Sigmoid colon (tissue), 7 donors: ENCODE results near the gene NLRC5. TPM values are rescaled to one million over a fixed set of nuclear protein-coding genes. Genes with fewer than 3 reads are reported as not detected.
"Not testable (repeated sequence)": the region's sequence is repeated elsewhere in the genome, so short reads cannot be mapped to it uniquely, and the experiment has no call there.

Source experiments
- DNase-seq: peaks from one replicate; pipeline ENCODE4 v3.0.0-alpha.2; 2019
- H3K27ac ChIP-seq, 4 donors: fragments of 200-600 bp; sonication (generic); one replicate each; pipeline ENCODE4 v1.5.1; 2016 to 2019; ENCODE audit warnings: mild to moderate bottlenecking in 1 of 4
- H3K27me3 ChIP-seq, 3 donors: fragments of 200-600 bp; sonication (generic); one replicate each; pipeline ENCODE4 v1.5.1; 2019; ENCODE audit warnings: mild to moderate bottlenecking in 1 of 3
- H3K36me3 ChIP-seq, 4 donors: fragments of 200-600 bp; sonication (generic); one replicate each; pipeline ENCODE4 v1.5.1; 2016 to 2019
- H3K4me1 ChIP-seq, 4 donors: fragments of 200-600 bp; sonication (generic); one replicate each; pipeline ENCODE4 v1.5.1; 2017 to 2019
- H3K4me3 ChIP-seq, 4 donors: fragments of 200-600 bp; sonication (generic); one replicate each; pipeline ENCODE4 v1.5.1; 2017 to 2019; ENCODE audit warnings: mild to moderate bottlenecking in 2 of 4, moderate library complexity in 1 of 4
- H3K9me3 ChIP-seq, 4 donors: fragments of 200-600 bp in 3 of 4; sonication (generic) in 3 of 4; one replicate each; pipeline versions ENCODE4 v1.5.1 to v1.6.1; 2013 to 2019
- CTCF ChIP-seq, 4 experiments: fragments of 450-650 bp in 3 of 4; fragments of 200-600 bp in 1 of 4; IDR thresholded peaks; one replicate each; pipeline ENCODE4 v1.5.1; 2016 to 2019; ENCODE audit warnings: antibody characterized with exemption in 4 of 4, mild to moderate bottlenecking in 3 of 4, moderate library complexity in 2 of 4
- EP300 ChIP-seq, 4 donors: sonication (generic); formaldehyde crosslinking; IDR thresholded peaks; one replicate each; pipeline ENCODE4 v1.6.1; 2017; ENCODE audit warnings: antibody characterized with exemption in 4 of 4
- POLR2A ChIP-seq, 2 donors: fragments of 450-650 bp; IDR thresholded peaks; one replicate each; pipeline ENCODE4 v1.6.1; 2016; ENCODE audit warnings: antibody characterized with exemption in 2 of 2, mild to moderate bottlenecking in 2 of 2, moderate library complexity in 2 of 2
- POLR2AphosphoS5 ChIP-seq, 4 donors: sonication (generic); formaldehyde crosslinking; IDR thresholded peaks; one replicate each; pipeline ENCODE4 v1.6.1; 2017; ENCODE audit warnings: antibody characterized with exemption in 4 of 4
- WGBS, 2 donors: extraction: QIAGEN DNeasy Blood & Tissue Kit; methylation state at CpG; one replicate each; pipeline ENCODE4 v1.1.7; 2013; 5-methylcytosine and 5-hydroxymethylcytosine counted together
- intact Hi-C: fragments of 100-400 bp; cut with DNase I; formaldehyde crosslinking; loops from one replicate; pipeline ENCODE4 v1.15.1; 2023
- polyA plus RNA-seq, 3 donors: library from polyadenylated mRNA; stranded (reverse); fragments of 200-250 nt; gene quantifications; one replicate each; pipeline ENCODE4 v1.2.3, GENCODE V29; 2013
- total RNA-seq, 4 donors: library from RNA; depleted of rRNA; stranded (reverse); fragments of >200 nt; gene quantifications; one replicate each; pipeline ENCODE4 v1.1.0, GENCODE V29; 2016
- donor health status: healthy with polysubstance abuse.
- donor health status: Bipolar disorder and iron deficiency.
- donor health status: healthy.

Gene NLRC5
- total and polyA plus RNA-seq, 7 donors, result 9.5 to 119 (median 19.5) TPM

GRCh38 chr16:57060323-57061083 is 71.1 kb downstream of the NLRC5 start:
- Histone ChIP-seq H3K27me3 (no peaks in the 10 kb centered on the region), H3K4me3 (no peak overlapping the region), H3K4me1 (peaks cover 0 to 13% (median 9%) of the 10 kb centered on the region in 4 donors), H3K27ac (peak overlapping the region; percentile 67 to 74 (median 68)), H3K9me3 (no peaks in the 10 kb centered on the region), H3K36me3 (peaks cover 0 to 33% (median 0%) of the 10 kb centered on the region in 4 donors)
- no peak for DNase-seq
- intact Hi-C loops, result no loop called here
- TF ChIP-seq EP300 (IDR thresholded peaks at IDR 0.05), result no peak
- TF ChIP-seq POLR2A (IDR thresholded peaks at IDR 0.05), result no peak
- no peak for TF ChIP-seq POLR2AphosphoS5 (IDR thresholded peaks at IDR 0.05)
- TF ChIP-seq CTCF (IDR thresholded peaks at IDR 0.05), result no peak
- 87 to 88% methylated on average over 9 of the region's 9 CpGs for WGBS, 2 donors

GRCh38 chr16:57061084-57061905 is 71.9 kb downstream of the NLRC5 start:
- Histone ChIP-seq H3K27me3 (no peaks in the 10 kb centered on the region), H3K9me3 (no peaks in the 10 kb centered on the region), H3K4me1 (peaks cover 0 to 13% (median 9%) of the 10 kb centered on the region in 4 donors), H3K27ac (peak overlapping the region; percentile 67 to 74 (median 68)), H3K4me3 (no peak overlapping the region), H3K36me3 (peaks cover 0 to 26% (median 0%) of the 10 kb centered on the region in 4 donors)
- WGBS, 2 donors, result 78 to 85% methylated on average over 11 of the region's 11 CpGs
- DNase-seq, result peak; percentile 92
- intact Hi-C loops, result no loop called here
- no peak for TF ChIP-seq CTCF (IDR thresholded peaks at IDR 0.05)
- TF ChIP-seq EP300 (IDR thresholded peaks at IDR 0.05), result peak in 1 of 4 donors; percentile 23
- TF ChIP-seq POLR2AphosphoS5 (IDR thresholded peaks at IDR 0.05), result peak in 2 of 4 donors; percentile 35 to 71

GRCh38 chr16:57062329-57062728 is 73.0 kb downstream of the NLRC5 start:
- peaks cover 0 to 19% (median 0%) of the 10 kb centered on the region in 4 donors for H3K36me3 ChIP-seq
- no peaks in the 10 kb centered on the region for H3K27me3 ChIP-seq
- H3K9me3 ChIP-seq, result no peaks in the 10 kb centered on the region
- H3K27ac ChIP-seq, result peak overlapping the region; percentile 67 to 74 (median 68)
- WGBS, 2 donors, result 81 to 89% methylated on average over 8 of the region's 8 CpGs
- H3K4me1 ChIP-seq, result peaks cover 0 to 13% (median 9%) of the 10 kb centered on the region in 4 donors
- no peak overlapping the region for H3K4me3 ChIP-seq
- intact Hi-C loops, result no loop called here
- no peak for TF ChIP-seq POLR2A (IDR thresholded peaks at IDR 0.05)
- TF ChIP-seq CTCF (IDR thresholded peaks at IDR 0.05), result no peak
- TF ChIP-seq EP300 (IDR thresholded peaks at IDR 0.05), result peak in 1 of 4 donors; percentile 23
- TF ChIP-seq POLR2AphosphoS5 (IDR thresholded peaks at IDR 0.05), result peak in 2 of 4 donors; percentile 28 to 35
- no peak for DNase-seq

GRCh38 chr16:57063189-57063588 is 73.8 kb downstream of the NLRC5 start:
- Histone ChIP-seq H3K27ac (peak overlapping the region in 1 of 4 donors; percentile 19), H3K4me1 (peaks cover 0 to 13% (median 9%) of the 10 kb centered on the region in 4 donors), H3K36me3 (peaks cover 0 to 15% (median 0%) of the 10 kb centered on the region in 4 donors)
- intact Hi-C loops, H3K27me3 ChIP-seq, H3K9me3 ChIP-seq, H3K4me3 ChIP-seq, DNase-seq: not testable (repeated sequence)
- WGBS, 2 donors, result 89 to 91% methylated on average over 8 of the region's 8 CpGs

- H3K27me3 ChIP-seq, result no peaks in the 10 kb centered on the region
- no peak overlapping the region for H3K4me3 ChIP-seq
- H3K27ac ChIP-seq, result no peak overlapping the region
- WGBS, 2 donors, result 93 to 97% methylated on average over 5 of the region's 5 CpGs
- intact Hi-C loops, result no loop called here
- no peak for DNase-seq
- H3K36me3 ChIP-seq, result no peaks in the 10 kb centered on the region
- H3K4me1 ChIP-seq, result peaks cover 0 to 13% (median 9%) of the 10 kb centered on the region in 4 donors
- H3K9me3 ChIP-seq, result no peaks in the 10 kb centered on the region
- TF ChIP-seq POLR2A (IDR thresholded peaks at IDR 0.05) (no peak), EP300 (IDR thresholded peaks at IDR 0.05) (no peak), POLR2AphosphoS5 (IDR thresholded peaks at IDR 0.05) (no peak), CTCF (IDR thresholded peaks at IDR 0.05) (no peak)
Measured at GRCh38 chr16:57064995-57065394, 75.6 kb downstream of the NLRC5 start.
